ENCODE results near the gene YTHDC1.
"Not testable (repeated sequence)": the region's sequence is repeated elsewhere in the genome, so short reads cannot be mapped to it uniquely, and the experiment has no call there.

- not testable (repeated sequence) for TF ChIP-seq CTCF, POLR2A (IDR thresholded peaks at IDR 0.05)
Observed at GRCh38 chr4:68281796-68282740, 67.8 kb downstream of the YTHDC1 start.

All from breast epithelium (tissue), 3 donors.